Vagina (tissue), 2 donors: ENCODE measurements around the gene MARVELD3.

Source experiments
- POLR2A ChIP-seq, 2 donors: fragments of 450-650 bp; IDR thresholded peaks; one replicate each; pipeline ENCODE4 v1.6.1; 2017; ENCODE audit warnings: antibody characterized with exemption in 2 of 2, mild to moderate bottlenecking in 2 of 2, moderate library complexity in 2 of 2
- POLR2AphosphoS5 ChIP-seq, 2 donors: sonication (generic); formaldehyde crosslinking; IDR thresholded peaks; one replicate each; pipeline ENCODE4 v1.9.0; 2017; ENCODE audit warnings: antibody characterized with exemption in 2 of 2, mild to moderate bottlenecking in 2 of 2, low read depth in 1 of 2; ENCODE audit not compliant: insufficient read depth in 1 of 2
- TF ChIP-seq, protein P1 (sequence below), 3 experiments: fragments of 450-650 bp in 2 of 3; fragments of 200-600 bp in 1 of 3; sonication (generic) in 1 of 3; IDR thresholded peaks; one replicate each; pipeline ENCODE4 v1.5.1; 2017 to 2019; ENCODE audit warnings: antibody characterized with exemption in 3 of 3, mild to moderate bottlenecking in 2 of 3, moderate library complexity in 2 of 3

DNA sequence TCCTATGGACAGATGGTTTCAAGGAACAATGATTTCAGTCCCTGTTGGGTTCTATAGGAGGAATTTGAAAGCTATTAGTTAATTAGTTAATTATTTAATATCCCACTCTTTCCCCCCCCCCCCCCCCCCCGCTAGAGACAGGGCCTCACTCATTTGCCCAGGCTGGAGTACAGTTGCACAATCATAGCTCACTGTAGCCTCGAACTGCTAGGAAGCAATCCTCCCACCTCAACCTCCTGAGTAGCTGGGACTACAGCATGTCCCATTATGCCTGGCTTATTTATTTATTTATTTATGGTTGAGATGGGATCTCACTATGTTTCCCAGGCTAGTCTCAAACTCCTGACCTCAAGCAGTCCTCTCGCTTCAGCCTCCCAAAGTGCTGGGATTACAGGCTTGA is 34.1 kb upstream of the MARVELD3 start:
- TF ChIP-seq, protein P1, sequence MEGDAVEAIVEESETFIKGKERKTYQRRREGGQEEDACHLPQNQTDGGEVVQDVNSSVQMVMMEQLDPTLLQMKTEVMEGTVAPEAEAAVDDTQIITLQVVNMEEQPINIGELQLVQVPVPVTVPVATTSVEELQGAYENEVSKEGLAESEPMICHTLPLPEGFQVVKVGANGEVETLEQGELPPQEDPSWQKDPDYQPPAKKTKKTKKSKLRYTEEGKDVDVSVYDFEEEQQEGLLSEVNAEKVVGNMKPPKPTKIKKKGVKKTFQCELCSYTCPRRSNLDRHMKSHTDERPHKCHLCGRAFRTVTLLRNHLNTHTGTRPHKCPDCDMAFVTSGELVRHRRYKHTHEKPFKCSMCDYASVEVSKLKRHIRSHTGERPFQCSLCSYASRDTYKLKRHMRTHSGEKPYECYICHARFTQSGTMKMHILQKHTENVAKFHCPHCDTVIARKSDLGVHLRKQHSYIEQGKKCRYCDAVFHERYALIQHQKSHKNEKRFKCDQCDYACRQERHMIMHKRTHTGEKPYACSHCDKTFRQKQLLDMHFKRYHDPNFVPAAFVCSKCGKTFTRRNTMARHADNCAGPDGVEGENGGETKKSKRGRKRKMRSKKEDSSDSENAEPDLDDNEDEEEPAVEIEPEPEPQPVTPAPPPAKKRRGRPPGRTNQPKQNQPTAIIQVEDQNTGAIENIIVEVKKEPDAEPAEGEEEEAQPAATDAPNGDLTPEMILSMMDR (IDR thresholded peaks at IDR 0.05): no peak
- TF ChIP-seq POLR2A (IDR thresholded peaks at IDR 0.05): no peak
- TF ChIP-seq POLR2AphosphoS5 (IDR thresholded peaks at IDR 0.05; ENCODE audit: insufficient read depth in 1 of 2, low read depth in 1 of 2): no peak
